GM10266 (cell line): ENCODE data around the gene TMTC3.
"Not testable (repeated sequence)": the region's sequence is repeated elsewhere in the genome, so short reads cannot be mapped to it uniquely, and the experiment has no call there.

ENCODE experiments used
- DNase-seq: peaks from one replicate; pipeline ENCODE4 v3.0.0; 2012; ENCODE audit errors: extremely low spot score
- CTCF ChIP-seq: IDR thresholded peaks from 2 replicates; pipeline ENCODE4 v1.5.1; 2012; ENCODE audit warnings: mild to moderate bottlenecking, low read depth; ENCODE audit not compliant: control insufficient read depth, insufficient read depth; ENCODE audit errors: missing control alignments

The TMTC3 gene

GRCh38 chr12:88127099-88127498 lies 15.0 kb upstream of the TMTC3 start:
- DNase-seq, result no peak
- TF ChIP-seq CTCF, result no peak

GRCh38 chr12:88127855-88128254 lies 14.3 kb upstream of the TMTC3 start:
- TF ChIP-seq CTCF, result no peak
- DNase-seq, result no peak

GRCh38 chr12:88132392-88132791 lies 9.7 kb upstream of the TMTC3 start:
- DNase-seq, result no peak
- TF ChIP-seq CTCF, result no peak

- not testable (repeated sequence) for DNase-seq
Observed at GRCh38 chr12:88133181-88133580, 8.9 kb upstream of the TMTC3 start.

- DNase-seq, result not testable (repeated sequence)
Observed at GRCh38 chr12:88139711-88140110, 2.4 kb upstream of the TMTC3 start.

GRCh38 chr12:88141425-88141773 lies 708 bp upstream of the TMTC3 start:
- DNase-seq, result no peak
- no peak for TF ChIP-seq CTCF

GRCh38 chr12:88142610-88142991 lies 494 bp downstream of the TMTC3 start:
- TF ChIP-seq CTCF, result no peak
- no peak for DNase-seq

- TF ChIP-seq CTCF, result no peak
- DNase-seq, result no peak
Observed at GRCh38 chr12:88144037-88144436, 1.9 kb downstream of the TMTC3 start.
